Uterus (tissue), 2 donors: ENCODE measurements around the gene NKX1-2.

Source experiments
- CTCF ChIP-seq, 4 experiments: fragments of 200-600 bp in 2 of 4; fragments of 450-650 bp in 2 of 4; sonication (generic) in 2 of 4; IDR thresholded peaks; one replicate each; pipeline ENCODE4 v1.5.1; 2016 to 2019; ENCODE audit warnings: antibody characterized with exemption in 4 of 4, mild to moderate bottlenecking in 2 of 4, moderate library complexity in 1 of 4
- POLR2A ChIP-seq, 2 donors: fragments of 450-650 bp; IDR thresholded peaks; one replicate each; pipeline ENCODE4 v1.6.1; 2016; ENCODE audit warnings: antibody characterized with exemption in 2 of 2, mild to moderate bottlenecking in 1 of 2, moderate library complexity in 1 of 2

GRCh38 chr10:124458473-124458872, 8.6 kb upstream of the NKX1-2 start:
- no peak for TF ChIP-seq CTCF (IDR thresholded peaks at IDR 0.05)
- TF ChIP-seq POLR2A (IDR thresholded peaks at IDR 0.05), result no peak
